Astrocyte of the hippocampus (primary cell): ENCODE data around the gene ITCH.
A peak's percentile ranks its signal among the peaks of the same experiment; 100 is the strongest.

Experiments used
- DNase-seq: peaks from one replicate; pipeline ENCODE4 v3.0.0; 2011; ENCODE audit warnings: low read depth, low spot score

ITCH gene

GRCh38 chr20:34530342-34530741, 167.3 kb downstream of the ITCH start:
- no peak for DNase-seq

- no peak for DNase-seq
Measured at GRCh38 chr20:34531608-34532265, 168.7 kb downstream of the ITCH start.

GRCh38 chr20:34532320-34532719, 169.2 kb downstream of the ITCH start:
- peak; percentile 34 for DNase-seq

GRCh38 chr20:34532756-34533155, 169.7 kb downstream of the ITCH start:
- no peak for DNase-seq

- DNase-seq: no peak
Measured at GRCh38 chr20:34534391-34535165, 171.5 kb downstream of the ITCH start.

GRCh38 chr20:34535301-34535840, 172.3 kb downstream of the ITCH start:
- DNase-seq: no peak

GRCh38 chr20:34535857-34536256, 172.8 kb downstream of the ITCH start:
- no peak for DNase-seq

- DNase-seq: no peak
Measured at GRCh38 chr20:34536798-34537394, 173.8 kb downstream of the ITCH start.

GRCh38 chr20:34537651-34538050, 174.6 kb downstream of the ITCH start:
- DNase-seq: no peak

- DNase-seq: peak; percentile 55
Measured at GRCh38 chr20:34538671-34539123, 175.6 kb downstream of the ITCH start.

- DNase-seq: no peak
Measured at GRCh38 chr20:34539756-34540155, 176.7 kb downstream of the ITCH start.

- no peak for DNase-seq
Measured at GRCh38 chr20:34540596-34541263, 177.7 kb downstream of the ITCH start.

- DNase-seq: no peak
Measured at GRCh38 chr20:34541264-34541901, 178.3 kb downstream of the ITCH start.

GRCh38 chr20:34541917-34542316, 178.8 kb downstream of the ITCH start:
- DNase-seq: no peak

GRCh38 chr20:34542439-34542838, 179.4 kb downstream of the ITCH start:
- no peak for DNase-seq

- no peak for DNase-seq
Measured at GRCh38 chr20:34543463-34544056, 180.5 kb downstream of the ITCH start.

GRCh38 chr20:34544109-34544796, 181.2 kb downstream of the ITCH start:
- no peak for DNase-seq

GRCh38 chr20:34546751-34547181, 183.7 kb downstream of the ITCH start:
- no peak for DNase-seq

GRCh38 chr20:34547844-34548613, 185.0 kb downstream of the ITCH start:
- DNase-seq: no peak
